Heart left ventricle (tissue), 16 donors: ENCODE data around the gene BMP3. TPM values are rescaled to one million over a fixed set of nuclear protein-coding genes. Genes with fewer than 3 reads are reported as not detected.

ENCODE experiments used
- ATAC-seq, 4 donors: fragments of 200-7000 bp; cut with Tn5 transposase; one replicate each; pipeline ENCODE4 v1.9.1; 2020 to 2022; ENCODE audit warnings: moderate library complexity in 4 of 4, mild to moderate bottlenecking in 3 of 4, moderate number of reproducible peaks in 1 of 4
- DNase-seq, 5 donors: peaks; one replicate each; pipeline ENCODE4 v3.0.0-alpha.2; 2020
- H3K27ac ChIP-seq, 12 donors: fragments of 200-600 bp; sonication (generic) in 4 of 12; one replicate each; pipeline versions ENCODE4 v1.5.0 to v1.8.0; 2016 to 2022; ENCODE audit warnings: mild to moderate bottlenecking in 2 of 12
- H3K27me3 ChIP-seq, 9 donors: fragments of 200-600 bp; sonication (generic) in 2 of 9; one replicate each; pipeline versions ENCODE4 v1.5.1 to v1.8.0; 2016 to 2022; ENCODE audit warnings: mild to moderate bottlenecking in 3 of 9
- H3K36me3 ChIP-seq, 9 donors: fragments of 200-600 bp; sonication (generic) in 2 of 9; one replicate each; pipeline versions ENCODE4 v1.5.0 to v1.8.0; 2018 to 2022; ENCODE audit warnings: mild to moderate bottlenecking in 2 of 9
- H3K4me1 ChIP-seq, 12 donors: fragments of 200-600 bp; sonication (generic) in 4 of 12; one replicate each; pipeline versions ENCODE4 v1.5.0 to v1.8.0; 2016 to 2022; ENCODE audit warnings: mild to moderate bottlenecking in 3 of 12
- H3K4me3 ChIP-seq, 12 donors: fragments of 200-600 bp; sonication (generic) in 4 of 12; one replicate each; pipeline versions ENCODE4 v1.5.0 to v1.8.0; 2017 to 2022; ENCODE audit warnings: mild to moderate bottlenecking in 9 of 12, moderate library complexity in 4 of 12
- H3K9me3 ChIP-seq, 12 donors: fragments of 200-600 bp; sonication (generic) in 4 of 12; one replicate each; pipeline versions ENCODE4 v1.5.0 to v1.8.0; 2016 to 2022; ENCODE audit warnings: mild to moderate bottlenecking in 1 of 12
- POLR2A ChIP-seq, 2 donors: fragments of 450-650 bp; IDR thresholded peaks; one replicate each; pipeline ENCODE4 v1.6.1; 2017; ENCODE audit warnings: antibody characterized with exemption in 2 of 2, mild to moderate bottlenecking in 2 of 2, moderate library complexity in 2 of 2
- WGBS, 4 donors: extraction: QIAGEN DNeasy Blood & Tissue Kit in 2 of 4; methylation state at CpG; one replicate each; pipeline versions ENCODE4 v1.1.5 to v1.1.7; 2013 to 2018; 5-methylcytosine and 5-hydroxymethylcytosine counted together
- intact Hi-C, 10 donors: fragments of 100-400 bp; cut with DNase I; formaldehyde crosslinking; loops; one replicate each; pipeline versions ENCODE4 v1.11.1 to v1.14.2; 2022
- polyA plus RNA-seq, 2 donors: library from polyadenylated mRNA; stranded (reverse); fragments of 200-250 nt; gene quantifications; one replicate each; pipeline ENCODE4 v1.2.3, GENCODE V29; 2013
- total RNA-seq, 9 donors: library from RNA; depleted of rRNA in 2 of 9; stranded (reverse); fragments of >200 nt in 2 of 9; fragmentation: NEBNext Ultra II Directional in 3 of 9; extraction: Animal tissue kit (Norgen Biotek cat#: 25700) in 3 of 9; gene quantifications; one replicate each; pipeline versions ENCODE4 v1.1.0 to v1.2.4, GENCODE V29; 2016 to 2023
- TF ChIP-seq, protein P1 (sequence below), 12 donors: fragments of 200-600 bp; sonication (generic) in 4 of 12; IDR thresholded peaks; one replicate each; pipeline versions ENCODE4 v1.5.0 to v1.8.0; 2018 to 2022; ENCODE audit warnings: antibody characterized with exemption in 12 of 12, mild to moderate bottlenecking in 5 of 12
- donor health status: ischemic (EF 13 %, LVEDD 7.1; RV severe dilation, severe dysfunction).
- donor health status: healthy with polysubstance abuse.
- donor health status: DM: no; HTN: yes; CAD: no.
- donor health status: DM: no; HTN: no; CAD: no.
- donor health status: ischemic (EF 25% LVEDD 6.9; RV normal size, moderate dysfunction).
- donor health status: ischemic (EF 25% LVEDD 5.7; RV mildly dilated, moderate dysfunction).
- donor health status: healthy.
- donor health status: DM: yes; HTN: yes; CAD: no.
- donor health status: ischemic (EF 35%, LVEDD 5.7; RV mildly dilated, moderate dysfunction).
- donor health status: nonischemic (EF 11% LVEDD 7.7; RV severe dilation, severe dysfunction).
- donor health status: DM: yes; HTN: yes; CAD: no.
- donor health status: PGD.
- donor health status: ischemic (EF 29% LVEDD 5.4; RV normal size, mild dysfunction).
- donor health status: nonischemic (EF 23%, LVEDD 6.1; RV moderate dilation, normal function).

The BMP3 gene
- total and polyA plus RNA-seq, 11 donors = 0.04 to 3.7 TPM; not detected in 9

DNA sequence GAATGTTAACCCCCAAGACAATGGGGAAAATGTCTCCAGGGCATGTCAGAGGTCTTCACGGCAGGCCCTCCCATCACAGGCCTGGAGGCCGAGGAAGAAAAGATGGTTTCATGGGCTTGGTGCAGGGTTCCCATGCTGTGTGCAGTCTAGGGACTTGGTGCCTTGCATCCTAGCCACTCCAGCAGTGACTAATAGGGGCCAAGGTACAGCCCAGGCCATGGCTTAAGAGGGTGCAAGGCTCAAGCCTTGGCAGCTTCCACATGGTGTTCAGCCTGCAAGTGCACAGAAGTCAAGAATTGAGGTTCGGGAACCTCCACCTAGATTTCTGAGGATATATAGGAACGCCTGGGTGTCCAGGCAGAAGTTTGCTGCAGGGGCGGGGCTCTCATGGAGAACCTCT, 50.6 kb downstream of the BMP3 start:
- WGBS, 4 donors = 81 to 95% (median 85%) methylated on average over 4 to 5 of the region's 5 CpGs
- DNase-seq = no peak
- no peak overlapping the region for H3K27ac ChIP-seq
- no peaks in the 10 kb centered on the region for H3K4me1 ChIP-seq
- H3K9me3 ChIP-seq = no peaks in the 10 kb centered on the region
- TF ChIP-seq POLR2A (IDR thresholded peaks at IDR 0.05) = no peak
- TF ChIP-seq, protein P1, sequence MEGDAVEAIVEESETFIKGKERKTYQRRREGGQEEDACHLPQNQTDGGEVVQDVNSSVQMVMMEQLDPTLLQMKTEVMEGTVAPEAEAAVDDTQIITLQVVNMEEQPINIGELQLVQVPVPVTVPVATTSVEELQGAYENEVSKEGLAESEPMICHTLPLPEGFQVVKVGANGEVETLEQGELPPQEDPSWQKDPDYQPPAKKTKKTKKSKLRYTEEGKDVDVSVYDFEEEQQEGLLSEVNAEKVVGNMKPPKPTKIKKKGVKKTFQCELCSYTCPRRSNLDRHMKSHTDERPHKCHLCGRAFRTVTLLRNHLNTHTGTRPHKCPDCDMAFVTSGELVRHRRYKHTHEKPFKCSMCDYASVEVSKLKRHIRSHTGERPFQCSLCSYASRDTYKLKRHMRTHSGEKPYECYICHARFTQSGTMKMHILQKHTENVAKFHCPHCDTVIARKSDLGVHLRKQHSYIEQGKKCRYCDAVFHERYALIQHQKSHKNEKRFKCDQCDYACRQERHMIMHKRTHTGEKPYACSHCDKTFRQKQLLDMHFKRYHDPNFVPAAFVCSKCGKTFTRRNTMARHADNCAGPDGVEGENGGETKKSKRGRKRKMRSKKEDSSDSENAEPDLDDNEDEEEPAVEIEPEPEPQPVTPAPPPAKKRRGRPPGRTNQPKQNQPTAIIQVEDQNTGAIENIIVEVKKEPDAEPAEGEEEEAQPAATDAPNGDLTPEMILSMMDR (IDR thresholded peaks at IDR 0.05) = no peak
- H3K4me3 ChIP-seq = no peak overlapping the region
- no peaks in the 10 kb centered on the region for H3K36me3 ChIP-seq
- no peaks in the 10 kb centered on the region for H3K27me3 ChIP-seq
- intact Hi-C loops = no loop called here
- ATAC-seq = no peak

DNA sequence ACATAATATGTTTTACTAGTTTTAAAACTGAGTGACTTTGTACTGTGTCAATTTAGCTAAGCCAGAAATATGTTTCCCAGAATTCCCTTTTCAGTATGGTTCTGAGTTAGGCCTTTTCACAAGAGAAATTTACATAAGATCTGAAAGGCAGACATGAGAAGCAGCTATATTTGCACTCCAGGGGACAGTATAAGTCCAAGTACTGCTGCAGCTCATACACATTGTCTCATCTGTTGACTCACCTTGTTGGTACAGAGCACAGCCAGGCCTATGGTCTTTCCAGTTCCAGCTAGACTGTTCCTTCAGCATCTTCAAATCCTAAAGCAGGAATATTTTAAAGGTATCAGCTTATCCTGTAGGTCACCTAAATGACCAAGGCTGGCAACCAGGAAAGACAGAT, 53.5 kb downstream of the BMP3 start:
- Histone ChIP-seq H3K36me3 (no peaks in the 10 kb centered on the region), H3K27me3 (no peaks in the 10 kb centered on the region), H3K4me3 (no peak overlapping the region), H3K4me1 (no peaks in the 10 kb centered on the region), H3K27ac (no peak overlapping the region), H3K9me3 (no peaks in the 10 kb centered on the region)
- no peak for DNase-seq
- intact Hi-C loops = no loop called here
- TF ChIP-seq, protein P1 (IDR thresholded peaks at IDR 0.05) = no peak
- TF ChIP-seq POLR2A (IDR thresholded peaks at IDR 0.05) = no peak
- no peak for ATAC-seq

DNA sequence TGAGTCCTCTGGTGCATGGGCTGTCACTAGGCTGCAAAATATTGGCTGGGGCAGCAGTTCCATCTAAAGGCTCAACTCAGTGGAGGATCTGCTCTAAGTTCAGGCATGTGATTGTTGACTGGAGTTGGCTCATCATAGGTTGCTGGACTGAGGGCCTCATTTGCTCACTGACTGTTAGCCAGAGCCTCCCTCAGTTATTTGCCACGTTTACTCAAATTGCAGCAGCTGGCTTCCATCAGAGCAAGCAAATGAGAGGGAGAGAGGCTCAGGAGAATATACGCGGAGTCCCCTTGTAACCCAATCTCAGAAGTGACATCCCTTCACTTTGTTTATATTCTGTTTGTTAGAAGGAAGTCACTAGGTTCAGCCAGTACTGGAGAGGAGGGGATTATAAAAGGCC, 54.1 kb downstream of the BMP3 start:
- WGBS, 4 donors = 42 to 66% (median 52%) methylated on average over 3 of the region's 3 CpGs

DNA sequence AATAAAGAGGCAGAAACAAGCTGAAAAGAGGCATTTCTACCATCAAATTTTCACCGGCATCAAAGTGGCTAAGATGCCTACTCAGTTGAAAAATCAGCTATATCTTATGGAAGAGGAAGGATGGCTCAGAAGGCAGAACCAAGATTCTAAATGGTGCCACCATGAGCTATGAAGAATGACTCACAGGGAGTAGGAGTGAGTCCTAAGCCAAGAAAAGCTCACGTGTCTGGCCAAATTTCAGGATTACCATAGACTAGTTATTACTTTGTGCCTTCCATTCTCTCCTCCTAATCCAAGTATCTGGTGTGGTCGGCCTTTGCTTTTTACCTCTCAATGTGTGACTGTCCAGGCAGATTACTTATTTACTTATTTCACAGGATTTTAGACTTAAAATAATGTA, 54.8 kb downstream of the BMP3 start:
- no peaks in the 10 kb centered on the region for H3K4me1 ChIP-seq
- ATAC-seq (no peak), DNase-seq (no peak)
- H3K9me3 ChIP-seq = no peaks in the 10 kb centered on the region
- H3K27ac ChIP-seq = no peak overlapping the region
- H3K36me3 ChIP-seq = no peaks in the 10 kb centered on the region
- TF ChIP-seq POLR2A (IDR thresholded peaks at IDR 0.05) = no peak
- TF ChIP-seq, protein P1 (IDR thresholded peaks at IDR 0.05) = no peak
- intact Hi-C loops = no loop called here
- 73 to 85% (median 78%) methylated on average over 3 of the region's 3 CpGs for WGBS, 4 donors
- no peaks in the 10 kb centered on the region for H3K27me3 ChIP-seq
- no peak overlapping the region for H3K4me3 ChIP-seq

More for the DNA sequence above, 54.1 kb downstream of the BMP3 start:
- no peak for DNase-seq
- intact Hi-C loops = no loop called here
- no peaks in the 10 kb centered on the region for H3K36me3 ChIP-seq
- no peak overlapping the region for H3K4me3 ChIP-seq
- no peaks in the 10 kb centered on the region for H3K9me3 ChIP-seq
- no peak overlapping the region for H3K27ac ChIP-seq
- no peaks in the 10 kb centered on the region for H3K4me1 ChIP-seq
- ATAC-seq = no peak
- no peaks in the 10 kb centered on the region for H3K27me3 ChIP-seq
- TF ChIP-seq, protein P1 (IDR thresholded peaks at IDR 0.05) = no peak
- no peak for TF ChIP-seq POLR2A (IDR thresholded peaks at IDR 0.05)
